ENCODE measurements around the gene GNPNAT1.

Gene GNPNAT1

GRCh38 chr14:52791223-52792096, at the start of gene GNPNAT1:
Gene GNPNAT1, minus strand, starts transcription at chr14:52791607. Its CDS starts 6,957 bp downstream, at chr14:52784650.
- DNase-seq: peak; percentile 68

DNA sequence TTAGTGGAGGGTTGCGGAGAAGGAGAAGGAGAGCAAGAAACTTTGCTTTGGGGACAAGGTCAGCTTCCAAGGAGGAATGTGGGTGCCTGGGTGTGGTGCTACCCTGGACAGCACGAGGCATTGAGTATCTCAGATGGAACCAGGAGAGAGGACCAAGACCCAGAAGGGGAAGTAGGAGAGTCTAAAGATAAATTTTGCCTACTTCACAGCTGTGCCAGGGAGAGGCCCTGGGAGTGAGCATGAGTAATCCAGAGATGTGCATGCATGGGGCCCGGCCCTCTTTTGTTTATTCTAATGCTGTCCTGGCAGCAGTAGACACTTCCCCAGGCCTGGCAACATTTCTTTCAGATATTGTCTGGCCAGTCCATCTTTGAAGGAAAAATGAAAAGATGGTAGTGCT, 49.5 kb upstream of the GNPNAT1 start:
- DNase-seq: no peak

DNA sequence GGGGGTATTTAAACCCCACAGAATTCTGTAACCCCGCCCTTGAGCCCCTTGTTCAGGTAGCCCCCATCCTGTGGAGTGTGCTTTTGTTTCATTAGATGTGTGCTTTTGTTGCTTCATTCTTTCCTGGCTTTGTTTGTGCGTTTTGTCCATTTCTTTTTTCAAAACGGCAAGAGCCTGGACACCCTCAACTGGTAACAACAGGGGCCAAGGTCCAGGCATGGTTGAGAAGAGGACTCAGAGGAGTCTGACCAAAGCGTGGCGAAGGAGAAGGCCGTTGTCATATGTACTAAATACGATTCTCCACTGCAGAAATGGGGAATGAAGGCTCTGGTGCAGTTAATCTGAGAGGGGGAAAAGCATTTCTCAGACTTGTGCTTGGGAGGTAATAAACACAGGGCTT, 46.0 kb upstream of the GNPNAT1 start:
- DNase-seq: no peak

DNA sequence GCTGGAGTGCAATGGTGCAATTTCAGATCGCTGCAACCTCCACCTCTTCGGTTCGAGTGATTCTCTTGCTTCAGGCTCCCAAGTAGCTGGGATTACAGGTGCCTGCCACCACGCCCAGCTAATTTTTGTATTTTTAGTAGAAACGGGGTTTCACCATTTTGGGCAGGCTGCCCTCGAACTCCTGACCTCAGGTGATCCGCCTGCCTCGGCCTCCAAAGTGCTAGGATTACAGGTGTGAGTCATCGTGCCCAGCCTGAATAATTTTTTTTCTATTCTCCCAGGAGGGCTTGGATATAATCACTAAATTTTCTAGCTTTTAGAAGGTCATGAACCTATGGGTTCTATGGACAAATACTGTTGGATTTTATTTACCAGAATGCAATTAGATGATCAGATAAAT, 44.7 kb upstream of the GNPNAT1 start:
- DNase-seq: no peak

GRCh38 chr14:52835122-52835903, 43.9 kb upstream of the GNPNAT1 start:
- peak; percentile 94 for DNase-seq

- DNase-seq: no peak
Measured at GRCh38 chr14:52834440-52834842, 43.0 kb upstream of the GNPNAT1 start.

DNA sequence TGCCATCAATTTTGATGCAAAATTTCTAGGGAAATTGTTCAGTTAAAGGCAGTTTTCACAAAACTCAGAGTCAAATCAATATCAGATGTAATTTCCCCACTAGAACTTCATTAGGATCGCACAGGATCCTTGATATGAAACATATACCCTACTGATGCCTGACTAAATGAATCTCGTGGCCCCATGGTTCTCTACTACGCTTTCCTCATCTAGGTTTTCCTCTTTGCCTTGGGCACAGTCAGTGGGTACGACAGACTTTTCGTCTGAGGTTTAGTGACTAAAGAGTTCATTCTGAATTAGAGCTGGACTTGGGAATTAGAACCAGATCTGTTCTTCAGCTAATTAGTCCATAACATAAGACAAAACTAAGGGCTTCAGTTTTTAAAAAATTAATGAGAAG, 42.5 kb upstream of the GNPNAT1 start:
- no peak for DNase-seq

- peak; percentile 91 for DNase-seq
Measured at GRCh38 chr14:52829527-52830185, 38.2 kb upstream of the GNPNAT1 start.

DNA sequence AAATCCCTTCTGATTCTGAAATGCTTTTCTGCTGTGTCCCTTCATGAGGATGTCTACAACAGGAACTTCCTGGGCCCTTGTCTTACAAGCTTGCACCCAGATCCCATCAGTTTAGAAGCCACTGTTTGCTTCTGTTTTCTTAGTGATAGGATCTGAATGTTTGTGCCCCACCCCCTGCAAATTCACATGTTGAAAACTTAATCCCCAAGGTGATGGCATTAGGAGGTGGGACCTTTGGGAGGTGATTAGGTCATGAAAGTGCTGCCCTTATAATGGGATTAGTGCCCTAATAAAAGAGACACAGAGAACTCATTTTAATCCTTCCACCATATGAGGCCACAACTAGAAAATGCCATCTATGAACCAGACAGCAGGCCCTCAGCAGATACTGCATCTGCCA, 36.0 kb upstream of the GNPNAT1 start:
- no peak for DNase-seq

DNA sequence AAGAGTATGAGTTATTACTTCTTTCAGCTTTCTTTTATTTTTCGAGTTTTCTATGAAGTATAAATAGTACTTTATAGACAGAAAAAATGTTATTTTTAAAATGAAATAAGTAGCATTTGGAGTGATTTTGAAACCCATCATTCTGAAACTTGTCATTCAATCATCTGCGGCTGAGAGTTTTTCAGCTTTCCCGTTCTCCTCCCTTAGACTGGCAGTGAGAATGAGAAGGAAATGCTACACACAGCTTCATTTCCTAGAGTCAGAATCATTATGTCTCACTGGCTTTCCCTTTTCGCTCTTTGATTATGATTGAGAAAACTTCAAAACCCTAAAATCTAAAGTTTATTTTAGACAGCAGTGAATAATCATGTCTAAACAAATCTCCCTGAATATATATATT, 33.7 kb upstream of the GNPNAT1 start:
- DNase-seq: no peak

GRCh38 chr14:52824462-52824861, 33.1 kb upstream of the GNPNAT1 start:
- no peak for DNase-seq

DNA sequence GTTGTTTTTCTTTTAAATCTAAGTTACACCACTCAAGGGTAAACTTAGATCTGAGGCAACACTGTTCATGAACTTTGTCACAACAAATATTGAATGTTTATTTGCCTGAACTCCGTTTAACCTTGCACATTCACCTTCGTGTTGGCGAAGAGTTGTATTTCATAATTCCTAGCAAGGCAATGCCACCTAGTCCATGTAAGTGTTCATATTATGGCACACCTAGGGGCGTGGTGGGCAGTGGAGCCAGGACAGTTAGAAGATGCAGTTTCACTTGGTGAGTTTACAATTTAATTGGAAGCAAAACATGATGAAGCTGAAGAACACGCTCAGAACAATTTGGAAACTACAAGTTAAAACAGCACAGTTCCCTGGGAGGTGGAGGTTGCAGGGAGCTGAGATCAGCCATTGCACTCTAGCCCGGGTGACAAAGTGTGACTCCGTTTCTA, 30.4 kb upstream of the GNPNAT1 start:
- DNase-seq: no peak

- DNase-seq: no peak
Measured at GRCh38 chr14:52808101-52808500, 16.7 kb upstream of the GNPNAT1 start.

DNA sequence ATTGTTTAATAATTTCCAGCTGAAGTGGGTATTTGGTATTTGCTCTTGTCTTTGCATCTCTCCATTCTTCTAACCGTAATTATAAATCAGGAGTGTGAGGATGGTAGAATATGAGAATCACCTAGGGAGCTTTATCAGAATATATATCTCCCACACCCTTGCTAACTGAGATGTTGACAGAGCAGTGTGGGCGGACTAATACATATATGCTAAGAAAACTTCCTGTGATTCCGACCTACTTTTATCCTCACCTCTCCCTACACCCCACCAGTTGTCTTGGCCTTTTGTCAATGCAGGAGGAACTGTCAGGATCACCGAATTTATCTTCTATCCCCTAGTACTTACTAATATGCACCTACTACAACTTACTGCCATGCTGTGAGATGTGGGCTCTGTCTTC, 14.7 kb upstream of the GNPNAT1 start:
- no peak for DNase-seq

DNA sequence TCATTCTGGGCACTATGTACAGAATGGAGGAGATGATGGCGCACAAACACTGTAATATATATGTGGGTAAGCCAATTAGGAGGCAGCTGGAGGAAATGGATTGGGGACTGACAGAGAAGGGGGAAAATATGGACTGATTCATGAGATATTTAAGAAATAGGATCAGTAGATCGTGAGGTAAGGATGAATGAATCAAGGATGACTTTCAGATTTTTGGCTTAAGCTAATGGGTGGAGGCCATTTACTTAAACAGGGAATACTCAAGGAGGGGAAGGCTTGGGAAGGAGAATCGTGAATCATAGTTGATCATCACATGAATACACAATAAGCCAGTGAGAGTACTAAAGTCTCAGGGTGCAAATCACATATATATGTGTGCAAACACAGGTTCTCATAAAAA, 11.2 kb upstream of the GNPNAT1 start:
- no peak for DNase-seq

DNA sequence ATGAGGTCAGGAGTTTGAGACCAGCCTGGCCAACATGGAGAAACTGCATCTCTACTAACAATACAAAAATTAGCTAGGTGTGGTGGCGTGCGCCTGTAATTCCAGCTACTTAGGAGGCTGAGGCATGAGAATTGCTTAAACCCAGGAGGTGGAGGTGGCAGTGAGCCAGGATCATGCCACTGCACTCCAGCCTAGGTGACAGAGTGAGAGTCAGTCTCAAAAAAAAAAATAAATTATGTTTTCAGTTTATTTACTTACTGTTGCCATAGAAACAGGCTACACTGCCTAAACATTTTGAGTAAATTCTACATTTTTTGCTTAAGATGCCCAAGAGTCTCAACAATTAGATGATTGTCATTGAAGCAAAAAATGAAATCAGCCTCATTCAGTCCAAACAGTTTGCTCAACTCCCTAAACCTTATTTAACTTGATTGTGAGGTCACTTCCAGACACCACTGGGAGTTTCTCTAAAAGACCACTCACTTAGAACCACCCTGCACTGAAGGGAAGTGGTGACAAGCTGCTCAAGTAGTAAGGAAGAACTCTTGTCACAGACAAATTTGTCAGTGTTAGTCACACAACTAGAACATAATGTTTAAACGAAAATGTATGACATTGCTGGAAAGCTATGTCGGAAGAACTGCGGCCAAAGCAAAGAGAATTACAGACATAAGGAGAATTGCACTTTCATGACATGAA, 9.8 kb upstream of the GNPNAT1 start:
- DNase-seq: no peak

- no peak for DNase-seq
Measured at GRCh38 chr14:52798826-52799225, 7.4 kb upstream of the GNPNAT1 start.

- no peak for DNase-seq
Measured at GRCh38 chr14:52797653-52798052, 6.2 kb upstream of the GNPNAT1 start.

- no peak for DNase-seq
Measured at GRCh38 chr14:52793061-52793460, 1.7 kb upstream of the GNPNAT1 start.

DNA sequence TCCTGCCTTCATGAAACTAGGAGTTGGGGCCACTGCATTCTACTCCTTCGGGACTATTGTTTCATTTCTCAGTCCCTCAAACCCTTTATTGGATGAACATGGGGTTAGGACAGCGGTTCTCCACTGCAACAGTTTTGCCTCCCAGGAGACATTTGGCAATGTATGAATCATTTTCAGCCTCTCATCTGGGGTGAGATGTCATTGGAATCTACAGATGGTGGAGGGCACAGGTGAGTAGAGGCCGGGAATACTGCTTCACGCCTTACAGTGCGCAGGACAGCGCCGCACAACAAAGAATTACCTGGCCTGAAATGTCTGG, 649 bp upstream of the GNPNAT1 start:
- no peak for DNase-seq

- no peak for DNase-seq
Measured at GRCh38 chr14:52790756-52791222, 618 bp downstream of the GNPNAT1 start.

- DNase-seq: no peak
Measured at GRCh38 chr14:52790011-52790755, 1.2 kb downstream of the GNPNAT1 start.
